HepG2 (cell line): Measurements from ENCODE around the gene FRK. TPM values are rescaled to one million over a fixed set of nuclear protein-coding genes. Genes with fewer than 3 reads are reported as not detected.
A peak's percentile ranks its signal among the peaks of the same experiment; 100 is the strongest.

Experiments
- ARID2 ChIP-seq: sonication (generic); formaldehyde crosslinking; IDR thresholded peaks from 2 replicates; pipeline ENCODE4 v1.8.1; 2022; ENCODE audit warnings: mild to moderate bottlenecking, missing genetic modification reagents, borderline replicate concordance
- ARNT ChIP-seq: fragments of 450-650 bp; IDR thresholded peaks from 2 replicates; pipeline ENCODE4 v1.6.1; 2017
- CENPT ChIP-seq: sonication (generic); formaldehyde crosslinking; IDR thresholded peaks from 2 replicates; pipeline ENCODE4 v1.8.0; 2022; ENCODE audit warnings: low read depth, mild to moderate bottlenecking, moderate library complexity, missing genetic modification reagents
- GMEB2 ChIP-seq: IDR thresholded peaks from 2 replicates; pipeline ENCODE4 v1.6.1; 2016; ENCODE audit warnings: missing biosample characterization, missing genetic modification reagents, low read depth
- HDAC1 ChIP-seq: sonication (generic); formaldehyde crosslinking; IDR thresholded peaks from 2 replicates; pipeline ENCODE4 v1.5.1; 2020; ENCODE audit warnings: mild to moderate bottlenecking, missing genetic modification reagents
- JUN ChIP-seq: sonication (generic); formaldehyde crosslinking; IDR thresholded peaks from 2 replicates; pipeline ENCODE4 v1.4.0; 2020; ENCODE audit warnings: mild to moderate bottlenecking, missing genetic modification reagents
- JUND ChIP-seq: sonication (generic); formaldehyde crosslinking; IDR thresholded peaks from 2 replicates; pipeline ENCODE4 v1.8.0; 2022; ENCODE audit warnings: mild to moderate bottlenecking, missing genetic modification reagents
- KDM6A ChIP-seq: IDR thresholded peaks from 2 replicates; pipeline ENCODE4 v1.6.1; 2016; ENCODE audit warnings: low read depth
- MBNL3 ChIP-seq: fragments of 250-450 bp; sonication (Bioruptor Pico); conservative IDR thresholded peaks from 2 replicates; pipeline ENCODE4 v1.8.0; 2022; ENCODE audit warnings: mild to moderate bottlenecking, inconsistent platforms
- PTBP1 ChIP-seq: fragments of 200-400 bp; formaldehyde crosslinking; IDR thresholded peaks from 2 replicates; pipeline ENCODE4 v1.6.1; 2018; ENCODE audit warnings: low read length, low read depth; ENCODE audit not compliant: poor library complexity, severe bottlenecking
- SMAD9 ChIP-seq: sonication (generic); formaldehyde crosslinking; IDR thresholded peaks from 2 replicates; pipeline ENCODE4 v1.5.1; 2020; ENCODE audit warnings: mild to moderate bottlenecking, missing genetic modification reagents
- SMARCE1 ChIP-seq: fragments of 450-650 bp; IDR thresholded peaks from 2 replicates; pipeline ENCODE4 v1.6.1; 2017; ENCODE audit warnings: borderline replicate concordance
- SMC3 ChIP-seq: IDR thresholded peaks from 2 replicates; pipeline ENCODE4 v1.6.1; 2011; ENCODE audit warnings: low read length, improper control_type of control experiment
- SP140L ChIP-seq: sonication (generic); formaldehyde crosslinking; IDR thresholded peaks from 2 replicates; pipeline ENCODE4 v1.4.0; 2020; ENCODE audit warnings: missing genetic modification reagents, borderline replicate concordance
- TBX2 ChIP-seq: sonication (generic); formaldehyde crosslinking; IDR thresholded peaks from 2 replicates; pipeline ENCODE4 v1.5.0; 2020; ENCODE audit warnings: missing genetic modification reagents, mild to moderate bottlenecking, borderline replicate concordance
- TFAP4 ChIP-seq: sonication (generic); IDR thresholded peaks from 2 replicates; pipeline ENCODE4 v1.6.1; 2016; ENCODE audit warnings: low read depth, borderline replicate concordance
- YY1 ChIP-seq: IDR thresholded peaks from 2 replicates; pipeline ENCODE4 v1.6.1; 2011; ENCODE audit warnings: low read length, low read depth, moderate library complexity, mild to moderate bottlenecking; ENCODE audit not compliant: insufficient read depth, insufficient replicate concordance
- ZFP36 ChIP-seq: fragments of 150-350 bp; IDR thresholded peaks from 2 replicates; pipeline ENCODE4 v1.6.1; 2018; ENCODE audit warnings: borderline replicate concordance, low read length, low read depth; ENCODE audit not compliant: partially characterized antibody
- ZFP91 ChIP-seq: sonication (generic); formaldehyde crosslinking; IDR thresholded peaks from 2 replicates; pipeline ENCODE4 v1.9.0; 2022; ENCODE audit warnings: missing genetic modification reagents, mild to moderate bottlenecking, borderline replicate concordance
- ZNF180 ChIP-seq: sonication (generic); formaldehyde crosslinking; IDR thresholded peaks from 2 replicates; pipeline ENCODE4 v1.4.0; 2020; ENCODE audit warnings: low read depth, missing genetic modification reagents, borderline replicate concordance
- ZNF253 ChIP-seq: sonication (generic); formaldehyde crosslinking; IDR thresholded peaks from 2 replicates; pipeline ENCODE4 v1.8.0; 2022; ENCODE audit warnings: mild to moderate bottlenecking, missing genetic modification reagents, borderline replicate concordance
- ZNF501 ChIP-seq: sonication (generic); formaldehyde crosslinking; IDR thresholded peaks from 2 replicates; pipeline ENCODE4 v1.5.1; 2020; ENCODE audit warnings: mild to moderate bottlenecking, moderate library complexity, missing genetic modification reagents
- ZNF512B ChIP-seq: sonication (generic); formaldehyde crosslinking; IDR thresholded peaks from 2 replicates; pipeline ENCODE4 v1.5.1; 2020; ENCODE audit warnings: missing genetic modification reagents, mild to moderate bottlenecking, borderline replicate concordance
- ZSCAN31 ChIP-seq: sonication (generic); formaldehyde crosslinking; IDR thresholded peaks from 2 replicates; pipeline ENCODE4 v1.5.0; 2020; ENCODE audit warnings: low read depth, mild to moderate bottlenecking, missing genetic modification reagents
- polyA plus RNA-seq, 8 experiments: library from polyadenylated mRNA; depleted of rRNA in 3 of 8; stranded (reverse) in 7 of 8; unstranded in 1 of 8; fragments of >200 nt; fragmentation: Illumina TruSeq in 4 of 8; extraction: Trizol in 4 of 8; gene quantifications; 2 replicates each; pipeline versions ENCODE4 v1.2.1 to v1.2.3, GENCODE V29; 2011 to 2016; ENCODE audit warnings: low read depth in 4 of 8, missing spikeins in 1 of 8, mixed read lengths in 1 of 8; ENCODE audit not compliant: insufficient read depth in 1 of 8
- total RNA-seq, 5 experiments: library from RNA; depleted of rRNA; stranded (reverse); fragments of >200 nt; fragmentation: Illumina TruSeq; extraction: Trizol; gene quantifications; 2 replicates each; pipeline ENCODE4 v1.2.3, GENCODE V29; 2016; ENCODE audit warnings: low read depth in 1 of 5

FRK gene
- total and polyA plus RNA-seq, 2 of the 13 experiments (the other 11 are each of a cell fraction or from before 2014, with no cell fraction given), result 1.3 to 2.9 TPM

- no peak for TF ChIP-seq SMAD9 (CRISPR knock-in tag)
- no peak; the same call in 1 of the 2 replicates for TF ChIP-seq SP140L
- TF ChIP-seq ZFP91 (CRISPR knock-in tag), result peak; percentile 34; the same call in 1 of the 2 replicates
- TF ChIP-seq JUN (CRISPR knock-in tag), result no peak
- no peak for TF ChIP-seq CENPT (CRISPR knock-in tag)
- no peak for TF ChIP-seq ZNF501 (CRISPR knock-in tag)
- no peak for TF ChIP-seq ZNF180 (CRISPR knock-in tag)
- TF ChIP-seq SMC3, result no peak
- no peak for TF ChIP-seq TFAP4
- TF ChIP-seq ZFP36, result no peak
- no peak for TF ChIP-seq ZNF512B (CRISPR knock-in tag)
- no peak for TF ChIP-seq GMEB2 (CRISPR knock-in tag)
- no peak for TF ChIP-seq MBNL3 (CRISPR knock-in tag)
- TF ChIP-seq TBX2 (CRISPR knock-in tag), result 0 out of 2 replicates have a peak, but pooled peaks have one; percentile 28
- no peak for TF ChIP-seq ARNT
- no peak for TF ChIP-seq YY1
- no peak for TF ChIP-seq JUND (CRISPR knock-in tag)
- no peak for TF ChIP-seq PTBP1
- TF ChIP-seq ZNF253, result no peak
- peak; percentile 44; the same call in 1 of the 2 replicates for TF ChIP-seq HDAC1 (CRISPR knock-in tag)
- no peak for TF ChIP-seq SMARCE1
- TF ChIP-seq KDM6A (CRISPR knock-in tag), result no peak
- peak; percentile 71 for TF ChIP-seq ZSCAN31
- no peak for TF ChIP-seq ARID2
These were observed at the start of gene FRK (continued) for GRCh38 chr6:116060572-116061283.
